Upper lobe of left lung (tissue), 4 donors: ENCODE results near the gene PHAF1.

Source experiments
- CTCF ChIP-seq, 6 experiments: fragments of 450-650 bp in 4 of 6; fragments of 200-600 bp in 2 of 6; sonication (generic) in 2 of 6; IDR thresholded peaks; one replicate each; pipeline ENCODE4 v1.5.1; 2016 to 2019; ENCODE audit warnings: antibody characterized with exemption in 6 of 6
- EP300 ChIP-seq, 4 donors: sonication (generic); formaldehyde crosslinking; IDR thresholded peaks; one replicate each; pipeline ENCODE4 v1.5.1; 2017; ENCODE audit warnings: antibody characterized with exemption in 4 of 4, control low read depth in 2 of 4
- POLR2A ChIP-seq, 4 donors: fragments of 450-650 bp; IDR thresholded peaks; one replicate each; pipeline ENCODE4 v1.5.1; 2016 to 2017; ENCODE audit warnings: antibody characterized with exemption in 4 of 4, mild to moderate bottlenecking in 2 of 4
- POLR2AphosphoS5 ChIP-seq, 2 donors: sonication (generic); formaldehyde crosslinking; IDR thresholded peaks; one replicate each; pipeline ENCODE4 v1.5.1; 2017; ENCODE audit warnings: antibody characterized with exemption in 2 of 2

GRCh38 chr16:67184453-67184994 lies 74.8 kb downstream of the PHAF1 start:
- TF ChIP-seq CTCF (IDR thresholded peaks at IDR 0.05) (no peak), POLR2AphosphoS5 (IDR thresholded peaks at IDR 0.05) (no peak), POLR2A (IDR thresholded peaks at IDR 0.05) (no peak), EP300 (IDR thresholded peaks at IDR 0.05) (no peak)
